Left lung (tissue), 10 donors: ENCODE results near the gene KRTAP2-1. TPM values are rescaled to one million over a fixed set of nuclear protein-coding genes. Genes with fewer than 3 reads are reported as not detected.

Source experiments
- ATAC-seq: fragments of 200-7000 bp; cut with Tn5 transposase; one replicate; pipeline ENCODE4 v1.9.1; 2020; ENCODE audit warnings: moderate library complexity
- DNase-seq, 4 donors: peaks; one replicate each; pipeline ENCODE4 v3.0.0-alpha.2; 2013 to 2020
- H3K27ac ChIP-seq, 2 donors: fragments of 200-600 bp; sonication (generic) in 1 of 2; one replicate each; pipeline versions ENCODE4 v1.5.0 to v1.8.0; 2020 to 2021
- H3K27me3 ChIP-seq, 2 donors: fragments of 200-600 bp; sonication (generic) in 1 of 2; one replicate each; pipeline versions ENCODE4 v1.5.0 to v1.8.0; 2020 to 2021
- H3K36me3 ChIP-seq, 2 donors: fragments of 200-600 bp; sonication (generic) in 1 of 2; one replicate each; pipeline versions ENCODE4 v1.5.0 to v1.8.0; 2020 to 2021
- H3K4me1 ChIP-seq, 2 donors: fragments of 200-600 bp; one replicate each; pipeline ENCODE4 v1.8.0; 2021
- H3K4me3 ChIP-seq, 2 donors: fragments of 200-600 bp; sonication (generic) in 1 of 2; one replicate each; pipeline versions ENCODE4 v1.5.0 to v1.8.0; 2020 to 2021; ENCODE audit warnings: mild to moderate bottlenecking in 1 of 2
- H3K9me3 ChIP-seq, 2 donors: fragments of 200-600 bp; sonication (generic) in 1 of 2; one replicate each; pipeline versions ENCODE4 v1.5.0 to v1.8.0; 2020 to 2021
- CTCF ChIP-seq, 2 donors: fragments of 200-600 bp; sonication (generic) in 1 of 2; IDR thresholded peaks; one replicate each; pipeline versions ENCODE4 v1.5.0 to v1.8.0; 2021; ENCODE audit warnings: antibody characterized with exemption in 2 of 2
- intact Hi-C, 2 donors: fragments of 100-400 bp; cut with DNase I; formaldehyde crosslinking; loops; one replicate each; pipeline versions ENCODE4 v1.11.2 to v1.14.2; 2022
- polyA plus RNA-seq, 6 donors: library from polyadenylated mRNA; unstranded; fragments of 120-200 nt; gene quantifications; one replicate each; pipeline ENCODE4 v1.2.1, GENCODE V29; 2013; ENCODE audit not compliant: insufficient read length in 6 of 6
- total RNA-seq, 2 donors: library from RNA; stranded (reverse); fragmentation: NEBNext Ultra II Directional; extraction: Animal tissue kit (Norgen Biotek cat#: 25700); gene quantifications; one replicate each; pipeline ENCODE4 v1.2.1, GENCODE V29; 2021
- donor health status: DM: no; HTN: yes; CAD: no.
- donor health status: DM: no; HTN: no; CAD: no.

The KRTAP2-1 gene
- total and polyA plus RNA-seq, 8 donors = not detected

- intact Hi-C loops = no loop called here
- Histone ChIP-seq H3K27me3 (no peaks in the 10 kb centered on the region), H3K4me3 (no peak overlapping the region), H3K27ac (no peak overlapping the region), H3K4me1 (no peaks in the 10 kb centered on the region), H3K36me3 (no peaks in the 10 kb centered on the region), H3K9me3 (no peaks in the 10 kb centered on the region)
- DNase-seq (no peak), ATAC-seq (no peak)
- TF ChIP-seq CTCF (IDR thresholded peaks at IDR 0.05) = no peak
Observed at GRCh38 chr17:41013606-41014005, 33.5 kb downstream of the KRTAP2-1 start.

GRCh38 chr17:41013181-41013580 lies 33.9 kb downstream of the KRTAP2-1 start:
- intact Hi-C loops = no loop called here
- Histone ChIP-seq H3K4me3 (no peak overlapping the region), H3K27me3 (no peaks in the 10 kb centered on the region), H3K36me3 (no peaks in the 10 kb centered on the region), H3K9me3 (no peaks in the 10 kb centered on the region), H3K4me1 (no peaks in the 10 kb centered on the region), H3K27ac (no peak overlapping the region)
- ATAC-seq = no peak
- DNase-seq = no peak
- TF ChIP-seq CTCF (IDR thresholded peaks at IDR 0.05) = no peak

- no peak for DNase-seq
- H3K4me3 ChIP-seq = no peak overlapping the region
- intact Hi-C loops = no loop called here
- H3K36me3 ChIP-seq = no peaks in the 10 kb centered on the region
- no peaks in the 10 kb centered on the region for H3K4me1 ChIP-seq
- TF ChIP-seq CTCF (IDR thresholded peaks at IDR 0.05) = no peak
- H3K27me3 ChIP-seq = no peaks in the 10 kb centered on the region
- no peaks in the 10 kb centered on the region for H3K9me3 ChIP-seq
- no peak for ATAC-seq
- no peak overlapping the region for H3K27ac ChIP-seq
Observed at GRCh38 chr17:41012326-41013120, 34.6 kb downstream of the KRTAP2-1 start.

- no peak for TF ChIP-seq CTCF (IDR thresholded peaks at IDR 0.05)
- Histone ChIP-seq H3K4me1 (no peaks in the 10 kb centered on the region), H3K4me3 (no peak overlapping the region), H3K27ac (no peak overlapping the region), H3K9me3 (no peaks in the 10 kb centered on the region), H3K27me3 (no peaks in the 10 kb centered on the region), H3K36me3 (no peaks in the 10 kb centered on the region)
- intact Hi-C loops = no loop called here
- no peak for ATAC-seq
- no peak for DNase-seq
Observed at GRCh38 chr17:41010441-41010840, 36.7 kb downstream of the KRTAP2-1 start.

- Histone ChIP-seq H3K27ac (no peak overlapping the region), H3K36me3 (no peaks in the 10 kb centered on the region), H3K4me1 (no peaks in the 10 kb centered on the region), H3K9me3 (no peaks in the 10 kb centered on the region), H3K4me3 (no peak overlapping the region), H3K27me3 (no peaks in the 10 kb centered on the region)
- intact Hi-C loops = no loop called here
- ATAC-seq = no peak
- no peak for DNase-seq
- TF ChIP-seq CTCF (IDR thresholded peaks at IDR 0.05) = no peak
Observed at GRCh38 chr17:41009936-41010335, 37.2 kb downstream of the KRTAP2-1 start.
